ENCODE data around the gene TSHZ3. TPM values are rescaled to one million over a fixed set of nuclear protein-coding genes. Genes with fewer than 3 reads are reported as not detected.
A peak's percentile ranks its signal among the peaks of the same experiment; 100 is the strongest.

Gene TSHZ3
- total RNA-seq, 6 experiments from 2014 or later, result 9.1 to 14.0 (median 13.1) TPM

GRCh38 chr19:31254611-31255010 is 94.6 kb downstream of the TSHZ3 start:
- Mint-ChIP-seq H3K9me3 (peaks cover 9% of the 10 kb centered on the region; the same call in 1 of the 2 replicates), H3K27ac (no peak overlapping the region), H3K36me3 (ENCODE audit: low read depth) (peaks cover 11% of the 10 kb centered on the region), H3K4me1 (ENCODE audit: low read depth) (no peaks in the 10 kb centered on the region), H3K4me3 (no peak overlapping the region), H3K27me3 (ENCODE audit: insufficient read depth) (no peaks in the 10 kb centered on the region; the same call in none of the 2 replicates)
- TF ChIP-seq CTCF (IDR thresholded peaks at IDR 0.05), result no peak
- DNase-seq, result no peak

GRCh38 chr19:31254180-31254551 is 95.1 kb downstream of the TSHZ3 start:
- no peaks in the 10 kb centered on the region; the same call in none of the 2 replicates for H3K27me3 Mint-ChIP-seq (ENCODE audit: insufficient read depth)
- DNase-seq, result no peak
- no peak for TF ChIP-seq CTCF (IDR thresholded peaks at IDR 0.05)
- peaks cover 11% of the 10 kb centered on the region for H3K36me3 Mint-ChIP-seq (ENCODE audit: low read depth)
- H3K4me1 Mint-ChIP-seq (ENCODE audit: low read depth), result no peaks in the 10 kb centered on the region
- H3K27ac Mint-ChIP-seq, result no peak overlapping the region
- H3K9me3 Mint-ChIP-seq, result peaks cover 9% of the 10 kb centered on the region; the same call in 1 of the 2 replicates
- H3K4me3 Mint-ChIP-seq, result no peak overlapping the region

GRCh38 chr19:31253526-31254179 is 95.6 kb downstream of the TSHZ3 start:
- no peak for DNase-seq
- TF ChIP-seq CTCF (IDR thresholded peaks at IDR 0.05), result no peak
- H3K4me3 Mint-ChIP-seq, result no peak overlapping the region
- H3K27me3 Mint-ChIP-seq (ENCODE audit: insufficient read depth), result no peaks in the 10 kb centered on the region; the same call in none of the 2 replicates
- peaks cover 5% of the 10 kb centered on the region; the same call in 1 of the 2 replicates for H3K9me3 Mint-ChIP-seq
- no peaks in the 10 kb centered on the region for H3K4me1 Mint-ChIP-seq (ENCODE audit: low read depth)
- peaks cover 7% of the 10 kb centered on the region for H3K36me3 Mint-ChIP-seq (ENCODE audit: low read depth)
- H3K27ac Mint-ChIP-seq, result no peak overlapping the region

GRCh38 chr19:31252441-31252840 is 96.8 kb downstream of the TSHZ3 start:
- DNase-seq, result no peak
- no peaks in the 10 kb centered on the region for H3K4me1 Mint-ChIP-seq (ENCODE audit: low read depth)
- no peaks in the 10 kb centered on the region; the same call in none of the 2 replicates for H3K27me3 Mint-ChIP-seq (ENCODE audit: insufficient read depth)
- H3K27ac Mint-ChIP-seq, result no peak overlapping the region
- no peak overlapping the region for H3K4me3 Mint-ChIP-seq
- H3K36me3 Mint-ChIP-seq (ENCODE audit: low read depth), result no peaks in the 10 kb centered on the region
- H3K9me3 Mint-ChIP-seq, result no peaks in the 10 kb centered on the region
- TF ChIP-seq CTCF (IDR thresholded peaks at IDR 0.05), result no peak

- no peak for DNase-seq
- H3K9me3 Mint-ChIP-seq, result no peaks in the 10 kb centered on the region
Observed at GRCh38 chr19:31249217-31249616, 100.0 kb downstream of the TSHZ3 start.

More at GRCh38 chr19:31249217-31249616, 100.0 kb downstream of the TSHZ3 start:
- H3K27ac Mint-ChIP-seq, result no peak overlapping the region
- TF ChIP-seq CTCF (IDR thresholded peaks at IDR 0.05), result peak; percentile 27; the same call in 1 of the 2 replicates
- no peak overlapping the region for H3K4me3 Mint-ChIP-seq
- H3K4me1 Mint-ChIP-seq (ENCODE audit: low read depth), result no peaks in the 10 kb centered on the region
- no peaks in the 10 kb centered on the region; the same call in none of the 2 replicates for H3K27me3 Mint-ChIP-seq (ENCODE audit: insufficient read depth)
- H3K36me3 Mint-ChIP-seq (ENCODE audit: low read depth), result no peaks in the 10 kb centered on the region
